WTC11 (cell line): Measurements from ENCODE around the gene SYNDIG1.

Experiments
- CBFB ChIP-seq: sonication (generic); formaldehyde crosslinking; IDR thresholded peaks from 2 replicates; pipeline ENCODE4 v1.8.1; 2022; ENCODE audit warnings: mild to moderate bottlenecking, low read depth, missing genetic modification reagents
- CTCF ChIP-seq: fragments of 200-600 bp; IDR thresholded peaks from 2 replicates; pipeline ENCODE4 v1.8.0; 2022; ENCODE audit warnings: antibody characterized with exemption
- IRF2 ChIP-seq: sonication (generic); formaldehyde crosslinking; IDR thresholded peaks from 2 replicates; pipeline ENCODE4 v1.8.0; 2022; ENCODE audit warnings: low read depth, missing genetic modification reagents, borderline replicate concordance
- NR1H2 ChIP-seq: sonication (generic); formaldehyde crosslinking; IDR thresholded peaks from 2 replicates; pipeline ENCODE4 v1.9.0; 2021; ENCODE audit warnings: mild to moderate bottlenecking, moderate library complexity, missing genetic modification reagents
- NR3C1 ChIP-seq: sonication (generic); formaldehyde crosslinking; conservative IDR thresholded peaks from 2 replicates; pipeline ENCODE4 v1.8.1; 2023; ENCODE audit warnings: low read depth, mild to moderate bottlenecking, missing genetic modification reagents
- SP1 ChIP-seq: sonication (generic); formaldehyde crosslinking; conservative IDR thresholded peaks from 2 replicates; pipeline ENCODE4 v1.8.1; 2022; ENCODE audit warnings: missing genetic modification reagents
- TCF7 ChIP-seq: sonication (generic); formaldehyde crosslinking; IDR thresholded peaks from 2 replicates; pipeline ENCODE4 v1.8.0; 2022; ENCODE audit warnings: mild to moderate bottlenecking, low read depth, missing genetic modification reagents, moderate library complexity
- ZBTB43 ChIP-seq: sonication (generic); formaldehyde crosslinking; IDR thresholded peaks from 2 replicates; pipeline ENCODE4 v1.8.1; 2023; ENCODE audit warnings: mild to moderate bottlenecking, missing genetic modification reagents
- TF ChIP-seq, protein P1 (sequence below): sonication (generic); formaldehyde crosslinking; IDR thresholded peaks from 2 replicates; pipeline ENCODE4 v1.8.0; 2022; ENCODE audit warnings: mild to moderate bottlenecking, missing genetic modification reagents
- TF ChIP-seq, protein P2 (sequence below): sonication (generic); formaldehyde crosslinking; conservative IDR thresholded peaks from 2 replicates; pipeline ENCODE4 v1.8.1; 2022; ENCODE audit warnings: mild to moderate bottlenecking, missing genetic modification reagents

GRCh38 chr20:24453869-24454268 is 15.6 kb upstream of the SYNDIG1 start:
- TF ChIP-seq CTCF (no peak), NR3C1 (CRISPR knock-in tag) (no peak), IRF2 (CRISPR knock-in tag) (no peak), TCF7 (CRISPR knock-in tag) (no peak), NR1H2 (CRISPR knock-in tag) (no peak), SP1 (CRISPR knock-in tag) (no peak), ZBTB43 (CRISPR knock-in tag) (no peak), CBFB (CRISPR knock-in tag) (no peak)
- TF ChIP-seq, protein P1, sequence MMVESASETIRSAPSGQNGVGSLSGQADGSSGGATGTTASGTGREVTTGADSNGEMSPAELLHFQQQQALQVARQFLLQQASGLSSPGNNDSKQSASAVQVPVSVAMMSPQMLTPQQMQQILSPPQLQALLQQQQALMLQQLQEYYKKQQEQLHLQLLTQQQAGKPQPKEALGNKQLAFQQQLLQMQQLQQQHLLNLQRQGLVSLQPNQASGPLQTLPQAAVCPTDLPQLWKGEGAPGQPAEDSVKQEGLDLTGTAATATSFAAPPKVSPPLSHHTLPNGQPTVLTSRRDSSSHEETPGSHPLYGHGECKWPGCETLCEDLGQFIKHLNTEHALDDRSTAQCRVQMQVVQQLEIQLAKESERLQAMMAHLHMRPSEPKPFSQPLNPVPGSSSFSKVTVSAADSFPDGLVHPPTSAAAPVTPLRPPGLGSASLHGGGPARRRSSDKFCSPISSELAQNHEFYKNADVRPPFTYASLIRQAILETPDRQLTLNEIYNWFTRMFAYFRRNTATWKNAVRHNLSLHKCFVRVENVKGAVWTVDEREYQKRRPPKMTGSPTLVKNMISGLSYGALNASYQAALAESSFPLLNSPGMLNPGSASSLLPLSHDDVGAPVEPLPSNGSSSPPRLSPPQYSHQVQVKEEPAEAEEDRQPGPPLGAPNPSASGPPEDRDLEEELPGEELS = no peak
- TF ChIP-seq, protein P2, sequence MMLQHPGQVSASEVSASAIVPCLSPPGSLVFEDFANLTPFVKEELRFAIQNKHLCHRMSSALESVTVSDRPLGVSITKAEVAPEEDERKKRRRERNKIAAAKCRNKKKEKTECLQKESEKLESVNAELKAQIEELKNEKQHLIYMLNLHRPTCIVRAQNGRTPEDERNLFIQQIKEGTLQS (CRISPR knock-in tag) = no peak
